CD4-positive, alpha-beta T cell treated with Interleukin-6 for 4 hours (primary cell): ENCODE data around the gene ESPN.

Experiments used
- DNase-seq: peaks from one replicate; pipeline ENCODE4 v3.0.0-alpha.2; 2020; ENCODE audit warnings: mixed read lengths

ESPN gene

GRCh38 chr1:6409053-6409452 is 15.5 kb upstream of the ESPN start:
- no peak for DNase-seq

- DNase-seq, result no peak
These were observed 14.8 kb upstream of the ESPN start for GRCh38 chr1:6409733-6410132.

- no peak for DNase-seq
These were observed 14.2 kb upstream of the ESPN start for GRCh38 chr1:6410248-6410893.

GRCh38 chr1:6412896-6413295 is 11.7 kb upstream of the ESPN start:
- no peak for DNase-seq

GRCh38 chr1:6414443-6414844 is 10.1 kb upstream of the ESPN start:
- DNase-seq, result peak; percentile 52

GRCh38 chr1:6414881-6415626 is 9.5 kb upstream of the ESPN start:
- no peak for DNase-seq

- no peak for DNase-seq
These were observed 8.3 kb upstream of the ESPN start for GRCh38 chr1:6416295-6416656.

- DNase-seq, result no peak
These were observed 7.7 kb upstream of the ESPN start for GRCh38 chr1:6416906-6417305.

- no peak for DNase-seq
These were observed 6.5 kb upstream of the ESPN start for GRCh38 chr1:6417961-6418667.

GRCh38 chr1:6418668-6419396 is 5.7 kb upstream of the ESPN start:
- DNase-seq, result no peak

- peak; percentile 14 for DNase-seq
These were observed 5.2 kb upstream of the ESPN start for GRCh38 chr1:6419397-6419803.

- no peak for DNase-seq
These were observed 4.6 kb upstream of the ESPN start, which contains the start of gene HES2 for GRCh38 chr1:6419804-6420453. Gene HES2 (minus strand): TSS chr1:6419919. CDS start chr1:6419820, 99 bp downstream.

GRCh38 chr1:6420454-6421042 is 4.0 kb upstream of the ESPN start:
- no peak for DNase-seq

- DNase-seq, result no peak
These were observed 3.3 kb upstream of the ESPN start for GRCh38 chr1:6421266-6421665.

- peak; percentile 80 for DNase-seq
These were observed 1.1 kb upstream of the ESPN start for GRCh38 chr1:6423321-6423999.

GRCh38 chr1:6424000-6424565 is 493 bp upstream of the ESPN start:
- no peak for DNase-seq

- DNase-seq, result no peak
These were observed 1.1 kb downstream of the ESPN start for GRCh38 chr1:6425658-6426057.

GRCh38 chr1:6426277-6426971 is 1.8 kb downstream of the ESPN start:
- DNase-seq, result no peak

- no peak for DNase-seq
These were observed 2.4 kb downstream of the ESPN start for GRCh38 chr1:6426972-6427350.
